GM12865 (cell line): ENCODE results near the gene SENP2.

Source experiments
- DNase-seq: peaks from one replicate; pipeline ENCODE4 v3.0.0; 2010; ENCODE audit warnings: low read depth
- H3K4me3 ChIP-seq: 2 replicates; pipeline ENCODE4 v1.5.1; 2011; ENCODE audit warnings: mild to moderate bottlenecking, low read depth, low read length, control low read depth
- TF ChIP-seq, protein P1 (sequence below): IDR thresholded peaks from 2 replicates; pipeline ENCODE4 v1.5.1; 2011; ENCODE audit warnings: low read length, control low read depth, low read depth, inconsistent platforms; ENCODE audit not compliant: insufficient read depth; ENCODE audit errors: missing control alignments

The SENP2 gene

DNA sequence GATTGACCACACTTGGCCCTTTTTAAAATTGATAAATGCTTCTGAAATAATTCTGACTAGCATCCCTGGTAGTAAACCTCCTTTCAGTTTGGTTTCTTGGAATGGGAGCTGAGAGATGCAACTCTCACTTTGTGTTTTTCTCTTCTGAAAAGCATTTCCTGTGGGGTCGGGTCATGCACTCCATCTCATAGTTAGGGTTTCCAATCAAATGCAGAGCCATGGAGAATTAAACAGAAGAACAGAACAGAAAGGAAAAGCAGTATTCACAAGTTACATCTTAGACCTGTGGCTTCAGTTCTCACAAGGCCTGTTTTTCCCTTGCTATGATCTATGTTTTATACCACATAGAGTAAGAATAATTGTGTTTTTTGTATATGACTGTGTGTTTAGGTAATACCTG lies 39.7 kb downstream of the SENP2 start:
- no peak overlapping the region for H3K4me3 ChIP-seq
- TF ChIP-seq, protein P1, sequence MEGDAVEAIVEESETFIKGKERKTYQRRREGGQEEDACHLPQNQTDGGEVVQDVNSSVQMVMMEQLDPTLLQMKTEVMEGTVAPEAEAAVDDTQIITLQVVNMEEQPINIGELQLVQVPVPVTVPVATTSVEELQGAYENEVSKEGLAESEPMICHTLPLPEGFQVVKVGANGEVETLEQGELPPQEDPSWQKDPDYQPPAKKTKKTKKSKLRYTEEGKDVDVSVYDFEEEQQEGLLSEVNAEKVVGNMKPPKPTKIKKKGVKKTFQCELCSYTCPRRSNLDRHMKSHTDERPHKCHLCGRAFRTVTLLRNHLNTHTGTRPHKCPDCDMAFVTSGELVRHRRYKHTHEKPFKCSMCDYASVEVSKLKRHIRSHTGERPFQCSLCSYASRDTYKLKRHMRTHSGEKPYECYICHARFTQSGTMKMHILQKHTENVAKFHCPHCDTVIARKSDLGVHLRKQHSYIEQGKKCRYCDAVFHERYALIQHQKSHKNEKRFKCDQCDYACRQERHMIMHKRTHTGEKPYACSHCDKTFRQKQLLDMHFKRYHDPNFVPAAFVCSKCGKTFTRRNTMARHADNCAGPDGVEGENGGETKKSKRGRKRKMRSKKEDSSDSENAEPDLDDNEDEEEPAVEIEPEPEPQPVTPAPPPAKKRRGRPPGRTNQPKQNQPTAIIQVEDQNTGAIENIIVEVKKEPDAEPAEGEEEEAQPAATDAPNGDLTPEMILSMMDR: no peak
- DNase-seq: no peak

DNA sequence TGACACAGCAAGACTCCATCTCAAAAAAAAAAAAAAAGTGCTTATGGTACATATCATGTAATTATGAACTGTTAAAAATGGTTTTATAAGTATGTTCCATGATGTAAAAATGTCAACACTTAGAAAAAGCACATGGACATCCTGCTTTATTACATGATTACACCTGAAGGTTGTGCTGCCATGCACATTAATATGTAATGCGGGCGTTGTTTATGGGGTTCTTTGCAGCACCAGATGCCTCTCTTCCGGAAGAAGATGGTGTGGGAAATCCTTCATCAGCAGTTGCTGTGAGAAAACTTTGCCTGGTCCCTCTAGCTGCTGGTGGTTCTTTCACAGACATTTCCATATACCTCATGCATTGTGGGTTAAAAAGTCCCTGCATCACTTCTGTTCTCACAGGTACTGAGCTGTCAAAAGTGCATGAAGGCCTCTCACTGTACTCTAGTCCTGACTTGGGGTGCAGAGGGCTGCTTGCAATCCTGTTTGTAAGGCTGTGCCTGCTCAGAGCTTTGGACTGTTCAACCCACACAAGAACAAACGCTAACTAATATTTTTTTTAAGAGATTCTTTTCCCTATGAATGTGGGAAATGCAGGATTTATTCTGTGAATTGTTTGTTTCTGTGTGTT lies 43.6 kb downstream of the SENP2 start:
- H3K4me3 ChIP-seq: no peak overlapping the region
- DNase-seq: peak; percentile 25
- TF ChIP-seq, protein P1: no peak

DNA sequence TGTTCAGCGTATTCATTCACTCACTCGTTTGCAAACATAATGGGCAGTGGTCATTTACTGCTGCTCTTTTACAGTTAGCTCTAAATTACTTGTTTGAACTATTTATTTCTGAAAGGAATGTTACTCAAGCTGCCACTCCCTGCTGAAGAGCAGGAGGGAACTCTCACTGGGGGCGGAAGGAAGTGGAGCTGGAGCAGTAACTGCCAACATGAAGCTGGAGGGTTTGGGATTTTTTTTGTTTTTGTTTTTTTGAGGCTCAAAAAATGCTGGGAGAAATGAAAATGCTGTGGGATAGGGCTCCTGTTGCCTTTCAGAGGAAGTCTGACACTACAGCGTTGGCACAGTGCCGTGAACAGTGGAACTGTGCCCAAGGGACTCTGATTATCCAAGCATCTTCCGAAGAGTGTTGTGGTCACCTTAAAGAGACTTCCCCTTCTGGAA lies 44.1 kb downstream of the SENP2 start:
- TF ChIP-seq, protein P1: no peak
- DNase-seq: no peak
- no peak overlapping the region for H3K4me3 ChIP-seq

DNA sequence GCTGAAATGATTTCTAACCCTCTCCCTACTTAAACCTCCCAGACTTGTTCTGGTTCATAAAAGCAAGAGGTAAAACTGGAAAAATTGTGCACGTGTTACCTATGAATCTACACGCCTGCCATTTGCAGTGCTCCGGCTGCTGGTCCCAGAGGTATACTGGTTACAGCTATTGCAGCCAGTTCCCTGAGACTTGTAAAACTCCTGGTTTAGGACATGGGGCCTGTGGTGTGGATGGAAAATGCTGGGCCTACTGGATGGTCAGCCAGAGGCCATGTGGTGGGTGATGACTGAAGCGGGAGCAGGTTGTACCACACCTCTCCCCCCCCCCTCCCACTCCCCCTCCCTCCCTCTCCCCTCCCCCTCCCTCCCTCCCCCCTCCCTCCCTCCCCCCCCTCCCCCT lies 45.0 kb downstream of the SENP2 start:
- H3K4me3 ChIP-seq: no peak overlapping the region
- TF ChIP-seq, protein P1: no peak
- DNase-seq: no peak

DNA sequence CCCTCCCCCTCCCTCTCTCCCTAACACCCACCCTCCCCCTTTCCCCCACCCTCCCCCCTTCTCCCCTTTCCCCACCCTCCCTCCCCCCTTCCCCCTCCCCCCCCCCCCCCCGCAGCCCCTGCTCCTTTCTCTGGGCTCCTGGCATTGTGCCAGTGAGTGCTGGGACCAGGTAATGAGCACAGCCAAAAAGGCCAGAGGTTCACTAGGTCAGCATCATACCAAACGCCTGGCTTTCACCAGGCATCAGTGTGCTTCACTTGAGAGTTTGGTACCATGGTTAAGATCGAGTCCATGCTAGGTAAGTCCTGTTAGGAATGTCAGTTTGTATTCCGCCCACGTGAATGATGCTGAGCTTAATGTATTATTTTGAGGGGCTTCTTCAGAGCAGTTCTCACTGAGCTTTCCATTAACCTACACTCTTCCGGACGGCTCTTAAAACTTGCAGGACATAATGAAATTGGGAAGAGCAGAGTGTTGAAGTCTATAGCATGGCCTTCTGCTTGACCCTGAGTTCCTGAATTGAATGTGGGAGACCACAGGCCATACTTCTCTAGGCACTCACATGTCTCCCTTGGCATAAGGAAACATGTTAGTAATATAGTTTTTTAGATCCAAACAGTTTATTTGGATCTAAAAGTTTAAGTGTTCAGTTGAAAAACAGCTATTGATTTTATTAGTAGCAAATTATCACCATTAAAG lies 45.6 kb downstream of the SENP2 start:
- no peak for DNase-seq
- H3K4me3 ChIP-seq: no peak overlapping the region
- TF ChIP-seq, protein P1: no peak

DNA sequence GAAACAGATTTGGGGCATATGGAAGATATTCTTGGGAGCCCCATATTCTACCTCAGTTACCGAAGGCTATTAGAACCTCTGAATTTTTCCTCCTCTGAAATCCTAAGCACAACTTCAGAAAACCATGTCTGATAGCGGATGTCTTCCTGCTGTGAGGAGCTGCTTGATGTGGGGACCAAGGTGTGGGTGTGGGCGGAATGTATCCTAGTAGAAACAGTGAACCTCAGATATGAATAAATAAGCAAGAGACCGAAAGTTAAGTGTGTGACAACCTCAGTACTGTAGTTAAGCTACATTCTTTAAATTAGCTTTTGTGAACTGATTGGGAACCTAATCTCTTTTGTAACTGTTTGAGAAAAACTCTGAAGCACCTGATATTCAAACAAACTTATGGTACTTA lies 46.9 kb downstream of the SENP2 start:
- no peak overlapping the region for H3K4me3 ChIP-seq
- no peak for DNase-seq
- TF ChIP-seq, protein P1: no peak
